Vagina (tissue), 2 donors: Measurements from ENCODE around the gene HES5. TPM values are rescaled to one million over a fixed set of nuclear protein-coding genes. Genes with fewer than 3 reads are reported as not detected.

Experiments
- DNase-seq, 2 donors: peaks; one replicate each; pipeline ENCODE4 v3.0.0-alpha.2; 2017; ENCODE audit errors: extremely low spot score in 2 of 2
- H3K27ac ChIP-seq: fragments of 200-600 bp; sonication (generic); one replicate; pipeline ENCODE4 v1.5.1; 2019
- H3K27me3 ChIP-seq: fragments of 200-600 bp; sonication (generic); one replicate; pipeline ENCODE4 v1.5.1; 2019
- H3K36me3 ChIP-seq, 2 donors: fragments of 200-600 bp; sonication (generic); one replicate each; pipeline ENCODE4 v1.5.1; 2017 to 2019
- H3K4me1 ChIP-seq: fragments of 200-600 bp; sonication (generic); one replicate; pipeline ENCODE4 v1.5.1; 2019
- H3K4me3 ChIP-seq, 2 donors: fragments of 200-600 bp; sonication (generic); 1 replicate in 1 of 2; 2 replicates in 1 of 2; pipeline ENCODE4 v1.5.1; 2016 to 2019
- H3K9me3 ChIP-seq: fragments of 200-600 bp; sonication (generic); one replicate; pipeline ENCODE4 v1.5.1; 2019
- POLR2A ChIP-seq, 2 donors: fragments of 450-650 bp; IDR thresholded peaks; one replicate each; pipeline ENCODE4 v1.6.1; 2017; ENCODE audit warnings: antibody characterized with exemption in 2 of 2, mild to moderate bottlenecking in 2 of 2, moderate library complexity in 2 of 2
- POLR2AphosphoS5 ChIP-seq, 2 donors: sonication (generic); formaldehyde crosslinking; IDR thresholded peaks; one replicate each; pipeline ENCODE4 v1.9.0; 2017; ENCODE audit warnings: antibody characterized with exemption in 2 of 2, mild to moderate bottlenecking in 2 of 2, low read depth in 1 of 2; ENCODE audit not compliant: insufficient read depth in 1 of 2
- intact Hi-C: fragments of 100-400 bp; cut with DNase I; formaldehyde crosslinking; loops from one replicate; pipeline ENCODE4 v1.15.1; 2023
- total RNA-seq: library from RNA; depleted of rRNA; stranded (reverse); fragments of >200 nt; gene quantifications from one replicate; pipeline ENCODE4 v1.2.3, GENCODE V29; 2016
- TF ChIP-seq, protein P1 (sequence below), 3 experiments: fragments of 450-650 bp in 2 of 3; fragments of 200-600 bp in 1 of 3; sonication (generic) in 1 of 3; IDR thresholded peaks; one replicate each; pipeline ENCODE4 v1.5.1; 2017 to 2019; ENCODE audit warnings: antibody characterized with exemption in 3 of 3, mild to moderate bottlenecking in 2 of 3, moderate library complexity in 2 of 3

HES5 gene
- total RNA-seq, 1 donor from 2014 or later, result not detected

DNA sequence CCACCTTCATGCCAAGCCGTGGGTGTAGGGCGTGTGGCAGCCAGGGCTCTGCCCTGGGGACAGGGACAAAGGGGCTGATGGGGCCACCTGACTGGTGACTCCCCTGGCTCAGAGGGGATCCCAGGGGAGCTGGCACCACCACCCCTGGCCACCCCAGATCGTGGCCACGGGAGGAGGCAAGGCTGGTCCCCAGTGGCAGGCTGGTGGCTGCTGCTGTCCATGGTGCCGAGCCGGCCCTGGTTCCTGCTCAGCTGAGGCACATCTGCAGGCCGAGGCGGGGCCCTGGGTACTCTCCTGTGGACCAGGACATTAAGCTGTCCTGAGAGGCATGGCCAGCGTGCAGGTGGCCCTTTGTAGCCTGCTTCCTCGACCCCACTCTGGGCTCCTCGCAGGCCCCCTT is 47.5 kb downstream of the HES5 start:
- intact Hi-C loops, result no loop called here
- H3K27ac ChIP-seq, result no peak overlapping the region

DNA sequence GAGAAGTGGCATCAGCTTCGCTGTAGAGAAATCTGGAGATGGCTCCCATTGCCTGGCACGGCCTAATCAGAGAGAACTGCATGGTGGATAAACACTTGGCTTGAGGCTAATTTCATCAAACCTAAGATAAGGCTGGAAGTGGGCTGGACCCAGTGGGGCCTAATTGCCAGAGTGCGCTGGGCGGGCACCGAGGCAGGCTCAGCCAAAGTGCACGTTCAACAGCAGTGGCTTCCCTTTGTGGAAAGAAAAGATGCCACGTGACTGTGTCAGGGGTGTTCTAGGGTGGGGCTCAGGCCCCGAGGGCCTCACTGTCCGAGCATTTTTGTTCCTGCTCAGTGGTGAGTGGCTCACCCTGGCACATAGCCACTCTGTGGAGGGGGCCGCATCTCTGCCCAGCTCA is 48.2 kb downstream of the HES5 start:
- intact Hi-C loops, result no loop called here
- H3K36me3 ChIP-seq, result no peaks in the 10 kb centered on the region

More for the DNA sequence above, 47.5 kb downstream of the HES5 start:
- DNase-seq, result no peak
- Histone ChIP-seq H3K9me3 (no peaks in the 10 kb centered on the region), H3K4me1 (peaks cover 22% of the 10 kb centered on the region), H3K27me3 (no peaks in the 10 kb centered on the region), H3K36me3 (no peaks in the 10 kb centered on the region), H3K4me3 (no peak overlapping the region)
- TF ChIP-seq, protein P1, sequence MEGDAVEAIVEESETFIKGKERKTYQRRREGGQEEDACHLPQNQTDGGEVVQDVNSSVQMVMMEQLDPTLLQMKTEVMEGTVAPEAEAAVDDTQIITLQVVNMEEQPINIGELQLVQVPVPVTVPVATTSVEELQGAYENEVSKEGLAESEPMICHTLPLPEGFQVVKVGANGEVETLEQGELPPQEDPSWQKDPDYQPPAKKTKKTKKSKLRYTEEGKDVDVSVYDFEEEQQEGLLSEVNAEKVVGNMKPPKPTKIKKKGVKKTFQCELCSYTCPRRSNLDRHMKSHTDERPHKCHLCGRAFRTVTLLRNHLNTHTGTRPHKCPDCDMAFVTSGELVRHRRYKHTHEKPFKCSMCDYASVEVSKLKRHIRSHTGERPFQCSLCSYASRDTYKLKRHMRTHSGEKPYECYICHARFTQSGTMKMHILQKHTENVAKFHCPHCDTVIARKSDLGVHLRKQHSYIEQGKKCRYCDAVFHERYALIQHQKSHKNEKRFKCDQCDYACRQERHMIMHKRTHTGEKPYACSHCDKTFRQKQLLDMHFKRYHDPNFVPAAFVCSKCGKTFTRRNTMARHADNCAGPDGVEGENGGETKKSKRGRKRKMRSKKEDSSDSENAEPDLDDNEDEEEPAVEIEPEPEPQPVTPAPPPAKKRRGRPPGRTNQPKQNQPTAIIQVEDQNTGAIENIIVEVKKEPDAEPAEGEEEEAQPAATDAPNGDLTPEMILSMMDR (IDR thresholded peaks at IDR 0.05), result no peak
- TF ChIP-seq POLR2AphosphoS5 (IDR thresholded peaks at IDR 0.05; ENCODE audit: insufficient read depth in 1 of 2, low read depth in 1 of 2) (no peak), POLR2A (IDR thresholded peaks at IDR 0.05) (no peak)

DNA sequence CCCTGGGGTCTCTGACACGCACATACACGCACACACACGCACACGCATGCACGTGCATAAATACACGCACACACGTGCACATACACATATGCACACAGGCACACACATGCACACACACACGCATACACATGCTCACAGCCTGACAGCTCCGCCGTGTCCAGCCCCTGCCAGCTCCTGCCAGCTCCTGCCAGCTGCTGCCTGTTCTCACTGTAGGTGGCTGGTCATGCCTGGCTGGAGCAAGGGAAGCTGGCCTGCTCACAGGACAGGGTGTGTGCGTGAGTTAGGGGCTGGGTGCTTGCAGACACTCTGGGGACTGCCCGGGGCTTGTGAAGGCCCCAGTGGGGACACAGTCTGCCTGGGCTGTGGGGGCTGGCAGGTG is 49.1 kb downstream of the HES5 start:
- H3K4me1 ChIP-seq, result peaks cover 22% of the 10 kb centered on the region
- no peak for DNase-seq
- no peak overlapping the region for H3K27ac ChIP-seq

More for the DNA sequence above, 48.2 kb downstream of the HES5 start:
- TF ChIP-seq POLR2AphosphoS5 (IDR thresholded peaks at IDR 0.05; ENCODE audit: insufficient read depth in 1 of 2, low read depth in 1 of 2) (no peak), POLR2A (IDR thresholded peaks at IDR 0.05) (no peak)
- TF ChIP-seq, protein P1 (IDR thresholded peaks at IDR 0.05), result no peak
- Histone ChIP-seq H3K27ac (no peak overlapping the region), H3K27me3 (no peaks in the 10 kb centered on the region), H3K4me1 (peaks cover 22% of the 10 kb centered on the region), H3K4me3 (no peak overlapping the region), H3K9me3 (no peaks in the 10 kb centered on the region)
- DNase-seq, result no peak

DNA sequence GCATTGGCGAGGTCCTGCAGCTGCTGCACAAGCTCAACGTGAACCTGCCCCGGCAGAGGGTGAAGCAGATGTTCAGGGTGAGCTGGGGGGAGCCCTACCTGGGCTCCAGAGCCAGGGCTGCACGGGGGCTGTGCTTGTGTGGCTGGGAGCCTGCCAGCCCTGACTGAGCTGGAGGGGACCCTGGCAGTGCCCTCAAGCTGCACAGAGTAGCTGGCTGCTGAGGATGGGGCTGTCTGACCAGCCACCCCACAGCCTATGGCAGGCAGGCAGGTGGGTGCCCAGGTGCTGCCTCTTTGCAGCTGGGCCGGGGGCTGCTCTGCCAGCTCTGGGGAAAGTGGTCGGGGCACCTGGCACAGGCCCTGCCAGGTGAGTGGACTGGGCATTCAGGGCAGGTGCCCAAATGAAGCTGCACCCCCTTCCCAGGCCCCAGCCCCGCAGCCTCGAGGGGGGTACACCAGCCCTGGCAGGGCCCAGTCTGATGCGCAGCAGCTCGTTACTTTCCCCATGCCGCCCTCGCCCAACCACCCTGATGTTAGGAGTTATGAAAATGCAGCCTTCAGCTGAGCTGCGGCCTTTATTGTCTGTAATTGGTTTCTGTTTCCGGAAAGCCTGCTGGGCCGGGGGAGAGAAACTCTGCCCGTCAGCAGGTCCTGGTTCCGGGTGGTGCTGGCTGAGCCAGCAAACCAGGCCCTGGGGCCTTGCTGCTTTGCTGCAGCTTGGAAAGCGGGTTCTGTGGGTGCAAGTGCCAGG is 49.7 kb downstream of the HES5 start:
- Histone ChIP-seq H3K4me1 (peaks cover 22% of the 10 kb centered on the region), H3K4me3 (no peak overlapping the region), H3K36me3 (no peaks in the 10 kb centered on the region), H3K9me3 (no peaks in the 10 kb centered on the region), H3K27ac (no peak overlapping the region), H3K27me3 (no peaks in the 10 kb centered on the region)
- no peak for DNase-seq
- intact Hi-C loops, result no loop called here
- TF ChIP-seq, protein P1 (IDR thresholded peaks at IDR 0.05), result no peak
- TF ChIP-seq POLR2AphosphoS5 (IDR thresholded peaks at IDR 0.05; ENCODE audit: insufficient read depth in 1 of 2, low read depth in 1 of 2) (no peak), POLR2A (IDR thresholded peaks at IDR 0.05) (no peak)

More for the DNA sequence above, 49.1 kb downstream of the HES5 start:
- H3K27me3 ChIP-seq, result no peaks in the 10 kb centered on the region
- intact Hi-C loops, result no loop called here
- no peaks in the 10 kb centered on the region for H3K9me3 ChIP-seq
- H3K4me3 ChIP-seq, result no peak overlapping the region
- TF ChIP-seq POLR2A (IDR thresholded peaks at IDR 0.05) (no peak), POLR2AphosphoS5 (IDR thresholded peaks at IDR 0.05; ENCODE audit: insufficient read depth in 1 of 2, low read depth in 1 of 2) (no peak)
- TF ChIP-seq, protein P1 (IDR thresholded peaks at IDR 0.05), result no peak
- no peaks in the 10 kb centered on the region for H3K36me3 ChIP-seq

DNA sequence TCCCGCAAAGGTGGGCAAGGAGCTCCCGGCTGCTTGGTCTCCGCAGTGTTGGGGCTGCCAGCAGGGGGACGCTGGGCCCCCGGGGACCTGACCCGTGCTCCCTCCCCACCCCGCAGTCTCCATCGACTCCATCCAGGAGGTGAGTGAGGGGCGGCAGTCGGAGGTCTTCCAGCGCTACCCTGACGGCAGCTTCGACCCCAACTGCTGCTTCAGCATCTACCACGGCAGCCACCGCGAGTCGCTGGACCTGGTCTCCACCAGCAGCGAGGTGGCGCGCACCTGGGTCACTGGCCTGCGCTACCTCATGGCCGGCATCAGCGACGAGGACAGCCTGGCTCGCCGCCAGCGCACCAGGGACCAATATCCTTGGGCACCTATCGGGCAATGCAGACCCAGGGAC is 50.4 kb downstream of the HES5 start:
- H3K4me1 ChIP-seq, result peaks cover 22% of the 10 kb centered on the region
- no peaks in the 10 kb centered on the region for H3K9me3 ChIP-seq
- no peak for DNase-seq
- H3K27me3 ChIP-seq, result no peaks in the 10 kb centered on the region
- TF ChIP-seq, protein P1 (IDR thresholded peaks at IDR 0.05), result no peak
- TF ChIP-seq POLR2A (IDR thresholded peaks at IDR 0.05) (no peak), POLR2AphosphoS5 (IDR thresholded peaks at IDR 0.05; ENCODE audit: insufficient read depth in 1 of 2, low read depth in 1 of 2) (no peak)
- no peak overlapping the region for H3K27ac ChIP-seq
- H3K4me3 ChIP-seq, result no peak overlapping the region
- H3K36me3 ChIP-seq, result no peaks in the 10 kb centered on the region
- intact Hi-C loops, result no loop called here
